Activated CD8-positive, alpha-beta T cell treated with anti-CD3 and anti-CD28 coated beads for 36 hours (primary cell): ENCODE measurements around the gene ITIH5. TPM values are rescaled to one million over a fixed set of nuclear protein-coding genes. Genes with fewer than 3 reads are reported as not detected.

Experiments used
- ATAC-seq: fragments of 200-7000 bp; cut with Tn5 transposase; one replicate; pipeline ENCODE4 v1.10.0; 2021; ENCODE audit warnings: mild to moderate bottlenecking, moderate library complexity
- CTCF ChIA-PET: fragments of 350-600 bp; sonication (Branson Sonifier 250); formaldehyde crosslinking; loops from one replicate; lab custom pipeline; 2021; ENCODE audit warnings: antibody characterized with exemption; lab: Charles Lee
- POLR2A ChIA-PET: fragments of 350-600 bp; sonication (Branson Sonifier 250); formaldehyde crosslinking; loops from one replicate; lab custom pipeline; 2021; ENCODE audit warnings: antibody characterized with exemption; lab: Charles Lee
- DNase-seq: peaks from one replicate; pipeline ENCODE4 v3.0.0-alpha.2; 2020
- H3K27ac Mint-ChIP-seq: one replicate; pipeline ENCODE4 v1.8.0; 2021; ENCODE audit warnings: mild to moderate bottlenecking, mixed read lengths
- H3K27me3 Mint-ChIP-seq: one replicate; pipeline ENCODE4 v1.8.0; 2021; ENCODE audit warnings: mixed read lengths
- H3K36me3 Mint-ChIP-seq: one replicate; pipeline ENCODE4 v1.8.0; 2021; ENCODE audit warnings: low read depth, mixed read lengths
- H3K4me1 Mint-ChIP-seq: one replicate; pipeline ENCODE4 v1.8.0; 2021; ENCODE audit warnings: low read depth, mixed read lengths
- H3K4me3 Mint-ChIP-seq: one replicate; pipeline ENCODE4 v1.8.0; 2021; ENCODE audit warnings: mild to moderate bottlenecking, moderate library complexity, mixed read lengths
- H3K9me3 Mint-ChIP-seq: one replicate; pipeline ENCODE4 v1.8.0; 2021; ENCODE audit warnings: mixed read lengths
- intact Hi-C: fragments of 100-400 bp; cut with micrococcal nuclease; formaldehyde crosslinking; loops from one replicate; pipeline ENCODE4 v1.10.0; 2022
- total RNA-seq, 2 experiments: library from RNA; stranded (reverse); gene quantifications; one replicate each; pipeline ENCODE4 v1.2.3, GENCODE V29; 2021
- TF ChIP-seq, protein P1 (sequence below): fragments of 200-600 bp; IDR thresholded peaks from one replicate; pipeline ENCODE4 v1.8.0; 2022; ENCODE audit warnings: antibody characterized with exemption, mild to moderate bottlenecking

Gene ITIH5
- total RNA-seq, 2 experiments from 2014 or later = not detected

DNA sequence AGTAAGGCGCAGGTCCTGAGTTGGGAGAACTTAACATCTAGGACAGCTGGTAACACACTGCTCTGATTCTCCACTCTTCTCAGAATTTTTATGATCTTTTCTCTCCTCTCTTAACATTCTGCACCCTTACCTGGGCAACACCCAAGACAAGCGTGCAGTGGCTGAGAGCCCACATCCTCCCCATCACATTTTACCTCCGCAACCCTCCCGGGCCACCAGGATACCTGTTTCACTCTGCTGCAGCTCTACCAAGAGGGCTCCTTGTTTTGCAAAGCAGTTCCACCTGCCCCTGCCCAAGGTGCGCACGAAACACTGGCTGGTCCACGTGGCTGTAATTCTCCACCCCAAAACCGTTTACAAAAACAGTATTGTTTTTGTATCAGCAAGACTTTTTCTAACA is 81.5 kb downstream of the ITIH5 start:
- H3K27ac Mint-ChIP-seq = no peak overlapping the region
- no peaks in the 10 kb centered on the region for H3K27me3 Mint-ChIP-seq
- DNase-seq (no peak), ATAC-seq (no peak)
- ChIA-PET POLR2A (no interaction called here), CTCF (no interaction called here)
- H3K9me3 Mint-ChIP-seq = no peaks in the 10 kb centered on the region
- intact Hi-C loops = no loop called here
- no peaks in the 10 kb centered on the region for H3K36me3 Mint-ChIP-seq
- peaks cover 8% of the 10 kb centered on the region for H3K4me1 Mint-ChIP-seq
- H3K4me3 Mint-ChIP-seq = no peak overlapping the region
- TF ChIP-seq, protein P1, sequence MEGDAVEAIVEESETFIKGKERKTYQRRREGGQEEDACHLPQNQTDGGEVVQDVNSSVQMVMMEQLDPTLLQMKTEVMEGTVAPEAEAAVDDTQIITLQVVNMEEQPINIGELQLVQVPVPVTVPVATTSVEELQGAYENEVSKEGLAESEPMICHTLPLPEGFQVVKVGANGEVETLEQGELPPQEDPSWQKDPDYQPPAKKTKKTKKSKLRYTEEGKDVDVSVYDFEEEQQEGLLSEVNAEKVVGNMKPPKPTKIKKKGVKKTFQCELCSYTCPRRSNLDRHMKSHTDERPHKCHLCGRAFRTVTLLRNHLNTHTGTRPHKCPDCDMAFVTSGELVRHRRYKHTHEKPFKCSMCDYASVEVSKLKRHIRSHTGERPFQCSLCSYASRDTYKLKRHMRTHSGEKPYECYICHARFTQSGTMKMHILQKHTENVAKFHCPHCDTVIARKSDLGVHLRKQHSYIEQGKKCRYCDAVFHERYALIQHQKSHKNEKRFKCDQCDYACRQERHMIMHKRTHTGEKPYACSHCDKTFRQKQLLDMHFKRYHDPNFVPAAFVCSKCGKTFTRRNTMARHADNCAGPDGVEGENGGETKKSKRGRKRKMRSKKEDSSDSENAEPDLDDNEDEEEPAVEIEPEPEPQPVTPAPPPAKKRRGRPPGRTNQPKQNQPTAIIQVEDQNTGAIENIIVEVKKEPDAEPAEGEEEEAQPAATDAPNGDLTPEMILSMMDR = no peak

DNA sequence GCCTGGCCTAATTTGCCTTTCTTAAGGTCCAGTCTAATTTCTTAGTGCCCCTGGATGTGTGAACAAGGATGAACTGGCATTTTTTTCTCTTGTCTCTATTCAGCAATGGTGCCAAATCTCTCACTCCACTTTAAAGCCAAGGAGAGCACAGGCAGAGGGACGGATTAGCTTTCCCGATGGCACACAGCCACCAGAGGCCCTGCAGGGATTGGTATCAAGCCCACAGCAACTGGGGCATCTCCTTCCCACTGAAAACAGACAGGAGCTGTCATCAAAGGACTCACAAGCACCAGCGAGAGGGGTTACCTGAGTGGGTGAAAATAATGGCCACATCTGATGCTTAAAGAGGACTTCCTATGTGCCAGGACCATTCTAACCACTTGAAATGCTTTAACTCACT is 83.1 kb downstream of the ITIH5 start:
- Mint-ChIP-seq H3K36me3 (no peaks in the 10 kb centered on the region), H3K4me1 (peaks cover 8% of the 10 kb centered on the region), H3K27ac (no peak overlapping the region), H3K27me3 (no peaks in the 10 kb centered on the region), H3K9me3 (no peaks in the 10 kb centered on the region), H3K4me3 (no peak overlapping the region)
- ATAC-seq = no peak
- DNase-seq = no peak
- POLR2A ChIA-PET = no interaction called here
- intact Hi-C loops = no loop called here
- TF ChIP-seq, protein P1 = no peak
- CTCF ChIA-PET = no interaction called here

DNA sequence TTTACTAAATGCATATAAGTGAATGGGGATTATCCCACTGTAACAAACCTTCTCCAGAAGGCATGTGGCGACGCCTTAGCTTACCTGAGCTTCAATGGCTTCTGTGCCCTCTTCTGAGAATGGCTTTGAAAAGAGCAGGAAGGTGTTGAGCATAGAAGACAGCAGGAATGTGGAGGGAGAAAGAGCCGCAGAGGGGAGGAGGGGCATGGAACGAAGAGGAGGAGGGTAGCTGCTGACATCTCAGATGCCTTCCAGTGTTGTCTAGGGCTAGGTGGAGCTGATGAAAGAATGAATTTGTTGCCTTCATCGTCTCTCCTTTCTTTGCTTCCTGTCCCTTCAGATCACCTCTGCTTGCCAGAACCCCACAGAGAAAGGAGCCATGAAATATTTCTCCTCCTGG is 86.2 kb downstream of the ITIH5 start:
- no peaks in the 10 kb centered on the region for H3K27me3 Mint-ChIP-seq
- intact Hi-C loops = no loop called here
- TF ChIP-seq, protein P1 = no peak

DNA sequence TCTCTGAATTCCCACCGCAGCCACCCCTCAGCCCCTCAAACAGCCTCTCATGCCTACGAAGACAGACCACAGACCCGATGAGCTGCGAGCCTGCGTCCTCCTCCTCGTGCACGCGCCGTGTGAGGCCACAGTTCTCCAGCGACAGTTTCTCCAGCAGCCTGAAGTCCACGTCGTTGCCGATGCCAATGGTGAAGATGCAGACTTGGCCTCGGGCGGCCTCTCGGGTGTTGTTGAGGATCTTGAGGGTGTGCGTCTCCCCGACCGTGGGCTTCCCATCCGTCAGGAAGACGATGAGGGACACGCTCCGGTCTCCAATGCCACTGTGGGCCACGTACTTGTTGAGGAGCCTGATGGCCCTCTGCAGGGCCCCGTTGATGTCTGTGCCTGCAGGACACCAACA is 87.1 kb downstream of the ITIH5 start:
- Mint-ChIP-seq H3K9me3 (no peaks in the 10 kb centered on the region), H3K27ac (no peak overlapping the region), H3K4me3 (no peak overlapping the region), H3K4me1 (no peaks in the 10 kb centered on the region), H3K27me3 (no peaks in the 10 kb centered on the region), H3K36me3 (no peaks in the 10 kb centered on the region)
- POLR2A ChIA-PET = no interaction called here
- CTCF ChIA-PET = no interaction called here
- intact Hi-C loops = no loop called here
- TF ChIP-seq, protein P1 = no peak
- DNase-seq (no peak), ATAC-seq (no peak)

More for the DNA sequence above, 86.2 kb downstream of the ITIH5 start:
- H3K4me3 Mint-ChIP-seq = no peak overlapping the region
- no peak for DNase-seq
- no peaks in the 10 kb centered on the region for H3K9me3 Mint-ChIP-seq
- peaks cover 8% of the 10 kb centered on the region for H3K4me1 Mint-ChIP-seq
- no peak overlapping the region for H3K27ac Mint-ChIP-seq
- POLR2A ChIA-PET = no interaction called here
- no peak for ATAC-seq
- CTCF ChIA-PET = no interaction called here
- no peaks in the 10 kb centered on the region for H3K36me3 Mint-ChIP-seq

DNA sequence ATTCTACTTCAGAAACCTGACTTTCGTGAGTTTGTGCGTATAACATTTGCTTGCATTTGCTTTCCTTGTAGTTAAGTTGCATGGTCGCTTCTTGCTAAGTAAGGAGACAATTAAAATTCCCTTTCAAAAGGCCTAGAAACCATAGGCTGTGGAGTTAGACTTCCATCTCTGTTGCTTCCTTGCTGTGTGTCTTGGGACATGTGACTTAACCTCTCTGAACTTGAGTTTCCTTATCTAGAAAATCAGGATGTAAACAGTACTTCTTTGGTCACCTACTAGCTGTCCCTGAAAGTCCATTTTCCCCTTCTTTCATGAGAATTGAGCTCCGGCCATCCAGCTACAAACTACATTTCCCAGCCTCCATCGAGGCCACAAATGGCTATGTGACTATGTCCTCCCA is 89.2 kb downstream of the ITIH5 start:
- ATAC-seq = no peak
- Mint-ChIP-seq H3K27me3 (no peaks in the 10 kb centered on the region), H3K4me1 (no peaks in the 10 kb centered on the region), H3K4me3 (no peak overlapping the region), H3K27ac (no peak overlapping the region), H3K9me3 (no peaks in the 10 kb centered on the region), H3K36me3 (no peaks in the 10 kb centered on the region)
- intact Hi-C loops = no loop called here
- CTCF ChIA-PET = no interaction called here
- TF ChIP-seq, protein P1 = no peak
- DNase-seq = no peak
- POLR2A ChIA-PET = no interaction called here
